HepG2 (cell line): ENCODE measurements around the gene HBS1L. TPM values are rescaled to one million over a fixed set of nuclear protein-coding genes. Genes with fewer than 3 reads are reported as not detected.

ENCODE experiments used
- BORCS8-MEF2B ChIP-seq: sonication (generic); formaldehyde crosslinking; IDR thresholded peaks from 2 replicates; pipeline ENCODE4 v1.8.0; 2022; ENCODE audit warnings: mild to moderate bottlenecking, missing genetic modification reagents
- BRD4 ChIP-seq: sonication (generic); formaldehyde crosslinking; IDR thresholded peaks from 2 replicates; pipeline ENCODE4 v1.4.0; 2020; ENCODE audit warnings: missing genetic modification reagents
- FLYWCH1 ChIP-seq: sonication (generic); formaldehyde crosslinking; IDR thresholded peaks from 2 replicates; pipeline ENCODE4 v1.8.1; 2023; ENCODE audit warnings: mild to moderate bottlenecking, missing genetic modification reagents
- KDM5B ChIP-seq: sonication (generic); formaldehyde crosslinking; IDR thresholded peaks from 2 replicates; pipeline ENCODE4 v1.4.0; 2020; ENCODE audit warnings: missing genetic modification reagents, mild to moderate bottlenecking, borderline replicate concordance
- MED1 ChIP-seq: sonication (generic); formaldehyde crosslinking; IDR thresholded peaks from 2 replicates; pipeline ENCODE4 v1.4.0; 2020; ENCODE audit warnings: missing genetic modification reagents
- MED13 ChIP-seq: sonication (generic); formaldehyde crosslinking; IDR thresholded peaks from 2 replicates; pipeline ENCODE4 v1.5.0; 2020; ENCODE audit warnings: missing genetic modification reagents
- NFYC ChIP-seq: IDR thresholded peaks from 2 replicates; pipeline ENCODE4 v1.6.1; 2016; ENCODE audit warnings: missing genetic modification reagents, missing compliant biosample characterization
- TBX2 ChIP-seq: sonication (generic); formaldehyde crosslinking; IDR thresholded peaks from 2 replicates; pipeline ENCODE4 v1.5.0; 2020; ENCODE audit warnings: missing genetic modification reagents, mild to moderate bottlenecking, borderline replicate concordance
- ZNF296 ChIP-seq: sonication (generic); formaldehyde crosslinking; conservative IDR thresholded peaks from 2 replicates; pipeline ENCODE4 v1.5.0; 2020; ENCODE audit warnings: mild to moderate bottlenecking, missing genetic modification reagents
- polyA plus RNA-seq, 8 experiments: library from polyadenylated mRNA; depleted of rRNA in 3 of 8; stranded (reverse) in 7 of 8; unstranded in 1 of 8; fragments of >200 nt; fragmentation: Illumina TruSeq in 4 of 8; extraction: Trizol in 4 of 8; gene quantifications; 2 replicates each; pipeline versions ENCODE4 v1.2.1 to v1.2.3, GENCODE V29; 2011 to 2016; ENCODE audit warnings: low read depth in 4 of 8, missing spikeins in 1 of 8, mixed read lengths in 1 of 8; ENCODE audit not compliant: insufficient read depth in 1 of 8
- total RNA-seq, 5 experiments: library from RNA; depleted of rRNA; stranded (reverse); fragments of >200 nt; fragmentation: Illumina TruSeq; extraction: Trizol; gene quantifications; 2 replicates each; pipeline ENCODE4 v1.2.3, GENCODE V29; 2016; ENCODE audit warnings: low read depth in 1 of 5
- TF ChIP-seq, protein P1 (sequence below): IDR thresholded peaks from 2 replicates; pipeline ENCODE4 v1.6.1; 2012; ENCODE audit warnings: inconsistent platforms
- TF ChIP-seq, protein P2 (sequence below): fragments of 450-650 bp; IDR thresholded peaks from 2 replicates; pipeline ENCODE4 v1.6.1; 2016
- TF ChIP-seq, protein P3 (sequence below): sonication (generic); formaldehyde crosslinking; IDR thresholded peaks from 2 replicates; pipeline ENCODE4 v1.4.0; 2020; ENCODE audit warnings: missing genetic modification reagents, borderline replicate concordance
- TF ChIP-seq, protein P4 (sequence below): sonication (generic); formaldehyde crosslinking; IDR thresholded peaks from 2 replicates; pipeline ENCODE4 v1.8.1; 2022; ENCODE audit warnings: mild to moderate bottlenecking, missing genetic modification reagents
- TF ChIP-seq, protein P5 (sequence below): sonication (generic); formaldehyde crosslinking; IDR thresholded peaks from 2 replicates; pipeline ENCODE4 v1.5.0; 2020; ENCODE audit warnings: missing genetic modification reagents
- TF ChIP-seq, protein P6 (sequence below): sonication (generic); formaldehyde crosslinking; IDR thresholded peaks from 2 replicates; pipeline ENCODE4 v1.4.0; 2020; ENCODE audit warnings: missing genetic modification reagents, mild to moderate bottlenecking, borderline replicate concordance
- TF ChIP-seq, protein P7 (sequence below): sonication (generic); formaldehyde crosslinking; IDR thresholded peaks from 2 replicates; pipeline ENCODE4 v1.9.0; 2021; ENCODE audit warnings: missing genetic modification reagents, mild to moderate bottlenecking, borderline replicate concordance

Gene HBS1L
- total and polyA plus RNA-seq, 2 of the 13 experiments (the other 11 are each of a cell fraction or from before 2014, with no cell fraction given), result 44.1 to 138 TPM

DNA sequence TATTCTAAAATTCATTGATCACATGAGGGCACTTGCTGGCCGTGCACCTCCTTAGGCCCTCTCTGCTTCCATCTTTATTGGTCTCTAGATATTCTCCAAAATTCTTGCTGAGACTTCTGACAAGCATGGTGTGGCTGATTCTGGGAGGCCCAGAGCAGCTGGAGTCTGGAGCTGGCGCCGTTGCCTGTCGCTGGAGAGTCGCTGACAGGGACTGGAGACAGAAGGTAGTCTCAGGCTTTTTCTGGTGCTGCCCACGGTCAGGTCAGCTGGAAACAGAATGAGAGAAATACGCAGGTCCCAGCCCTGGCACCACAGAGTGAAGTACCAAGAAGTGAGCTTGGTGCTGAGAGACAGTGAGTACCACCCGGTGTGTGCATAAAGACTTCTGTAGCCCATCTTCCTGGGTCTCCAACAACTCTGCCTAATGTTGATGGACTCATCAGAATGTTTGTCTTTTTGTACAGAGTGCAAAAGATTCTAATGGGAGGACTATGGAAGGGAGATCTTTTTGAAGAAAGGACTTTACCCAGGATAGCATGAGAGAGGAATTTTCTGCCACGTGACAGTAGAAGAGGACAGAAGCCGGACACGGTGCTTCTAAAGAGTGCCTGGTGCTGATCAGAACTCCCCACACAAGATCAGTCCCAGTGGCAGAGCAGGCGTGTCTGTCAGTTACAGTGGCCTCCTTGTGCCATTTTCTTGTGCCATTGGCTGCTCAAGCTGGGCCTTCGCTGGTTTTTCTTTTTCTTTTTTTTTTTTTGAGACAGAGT lies 102.9 kb downstream of the HBS1L start (continued):
- TF ChIP-seq BORCS8-MEF2B (CRISPR knock-in tag), result no peak
- TF ChIP-seq, protein P1, sequence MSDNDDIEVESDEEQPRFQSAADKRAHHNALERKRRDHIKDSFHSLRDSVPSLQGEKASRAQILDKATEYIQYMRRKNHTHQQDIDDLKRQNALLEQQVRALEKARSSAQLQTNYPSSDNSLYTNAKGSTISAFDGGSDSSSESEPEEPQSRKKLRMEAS, result peak; percentile 62
- TF ChIP-seq, protein P2, sequence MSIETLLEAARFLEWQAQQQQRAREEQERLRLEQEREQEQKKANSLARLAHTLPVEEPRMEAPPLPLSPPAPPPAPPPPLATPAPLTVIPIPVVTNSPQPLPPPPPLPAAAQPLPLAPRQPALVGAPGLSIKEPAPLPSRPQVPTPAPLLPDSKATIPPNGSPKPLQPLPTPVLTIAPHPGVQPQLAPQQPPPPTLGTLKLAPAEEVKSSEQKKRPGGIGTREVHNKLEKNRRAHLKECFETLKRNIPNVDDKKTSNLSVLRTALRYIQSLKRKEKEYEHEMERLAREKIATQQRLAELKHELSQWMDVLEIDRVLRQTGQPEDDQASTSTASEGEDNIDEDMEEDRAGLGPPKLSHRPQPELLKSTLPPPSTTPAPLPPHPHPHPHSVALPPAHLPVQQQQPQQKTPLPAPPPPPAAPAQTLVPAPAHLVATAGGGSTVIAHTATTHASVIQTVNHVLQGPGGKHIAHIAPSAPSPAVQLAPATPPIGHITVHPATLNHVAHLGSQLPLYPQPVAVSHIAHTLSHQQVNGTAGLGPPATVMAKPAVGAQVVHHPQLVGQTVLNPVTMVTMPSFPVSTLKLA, result peak; percentile 63
- peak; percentile 55; the same call in 1 of the 2 replicates for TF ChIP-seq MED1 (CRISPR knock-in tag)
- TF ChIP-seq, protein P3, sequence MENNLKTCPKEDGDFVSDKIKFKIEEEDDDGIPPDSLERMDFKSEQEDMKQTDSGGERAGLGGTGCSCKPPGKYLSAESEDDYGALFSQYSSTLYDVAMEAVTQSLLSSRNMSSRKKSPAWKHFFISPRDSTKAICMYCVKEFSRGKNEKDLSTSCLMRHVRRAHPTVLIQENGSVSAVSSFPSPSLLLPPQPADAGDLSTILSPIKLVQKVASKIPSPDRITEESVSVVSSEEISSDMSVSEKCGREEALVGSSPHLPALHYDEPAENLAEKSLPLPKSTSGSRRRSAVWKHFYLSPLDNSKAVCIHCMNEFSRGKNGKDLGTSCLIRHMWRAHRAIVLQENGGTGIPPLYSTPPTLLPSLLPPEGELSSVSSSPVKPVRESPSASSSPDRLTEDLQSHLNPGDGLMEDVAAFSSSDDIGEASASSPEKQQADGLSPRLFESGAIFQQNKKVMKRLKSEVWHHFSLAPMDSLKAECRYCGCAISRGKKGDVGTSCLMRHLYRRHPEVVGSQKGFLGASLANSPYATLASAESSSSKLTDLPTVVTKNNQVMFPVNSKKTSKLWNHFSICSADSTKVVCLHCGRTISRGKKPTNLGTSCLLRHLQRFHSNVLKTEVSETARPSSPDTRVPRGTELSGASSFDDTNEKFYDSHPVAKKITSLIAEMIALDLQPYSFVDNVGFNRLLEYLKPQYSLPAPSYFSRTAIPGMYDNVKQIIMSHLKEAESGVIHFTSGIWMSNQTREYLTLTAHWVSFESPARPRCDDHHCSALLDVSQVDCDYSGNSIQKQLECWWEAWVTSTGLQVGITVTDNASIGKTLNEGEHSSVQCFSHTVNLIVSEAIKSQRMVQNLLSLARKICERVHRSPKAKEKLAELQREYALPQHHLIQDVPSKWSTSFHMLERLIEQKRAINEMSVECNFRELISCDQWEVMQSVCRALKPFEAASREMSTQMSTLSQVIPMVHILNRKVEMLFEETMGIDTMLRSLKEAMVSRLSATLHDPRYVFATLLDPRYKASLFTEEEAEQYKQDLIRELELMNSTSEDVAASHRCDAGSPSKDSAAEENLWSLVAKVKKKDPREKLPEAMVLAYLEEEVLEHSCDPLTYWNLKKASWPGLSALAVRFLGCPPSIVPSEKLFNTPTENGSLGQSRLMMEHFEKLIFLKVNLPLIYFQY (CRISPR knock-in tag), result 0 out of 2 replicates have a peak, but pooled peaks have one; percentile 17
- TF ChIP-seq, protein P4, sequence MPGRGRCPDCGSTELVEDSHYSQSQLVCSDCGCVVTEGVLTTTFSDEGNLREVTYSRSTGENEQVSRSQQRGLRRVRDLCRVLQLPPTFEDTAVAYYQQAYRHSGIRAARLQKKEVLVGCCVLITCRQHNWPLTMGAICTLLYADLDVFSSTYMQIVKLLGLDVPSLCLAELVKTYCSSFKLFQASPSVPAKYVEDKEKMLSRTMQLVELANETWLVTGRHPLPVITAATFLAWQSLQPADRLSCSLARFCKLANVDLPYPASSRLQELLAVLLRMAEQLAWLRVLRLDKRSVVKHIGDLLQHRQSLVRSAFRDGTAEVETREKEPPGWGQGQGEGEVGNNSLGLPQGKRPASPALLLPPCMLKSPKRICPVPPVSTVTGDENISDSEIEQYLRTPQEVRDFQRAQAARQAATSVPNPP (CRISPR knock-in tag), result no peak
- TF ChIP-seq ZNF296 (CRISPR knock-in tag), result no peak
- TF ChIP-seq BRD4 (CRISPR knock-in tag), result peak; percentile 47; the same call in 1 of the 2 replicates
- TF ChIP-seq TBX2, result no peak
- TF ChIP-seq, protein P5, sequence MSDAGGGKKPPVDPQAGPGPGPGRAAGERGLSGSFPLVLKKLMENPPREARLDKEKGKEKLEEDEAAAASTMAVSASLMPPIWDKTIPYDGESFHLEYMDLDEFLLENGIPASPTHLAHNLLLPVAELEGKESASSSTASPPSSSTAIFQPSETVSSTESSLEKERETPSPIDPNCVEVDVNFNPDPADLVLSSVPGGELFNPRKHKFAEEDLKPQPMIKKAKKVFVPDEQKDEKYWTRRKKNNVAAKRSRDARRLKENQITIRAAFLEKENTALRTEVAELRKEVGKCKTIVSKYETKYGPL (CRISPR knock-in tag), result no peak
- TF ChIP-seq MED13, result no peak
- TF ChIP-seq, protein P6, sequence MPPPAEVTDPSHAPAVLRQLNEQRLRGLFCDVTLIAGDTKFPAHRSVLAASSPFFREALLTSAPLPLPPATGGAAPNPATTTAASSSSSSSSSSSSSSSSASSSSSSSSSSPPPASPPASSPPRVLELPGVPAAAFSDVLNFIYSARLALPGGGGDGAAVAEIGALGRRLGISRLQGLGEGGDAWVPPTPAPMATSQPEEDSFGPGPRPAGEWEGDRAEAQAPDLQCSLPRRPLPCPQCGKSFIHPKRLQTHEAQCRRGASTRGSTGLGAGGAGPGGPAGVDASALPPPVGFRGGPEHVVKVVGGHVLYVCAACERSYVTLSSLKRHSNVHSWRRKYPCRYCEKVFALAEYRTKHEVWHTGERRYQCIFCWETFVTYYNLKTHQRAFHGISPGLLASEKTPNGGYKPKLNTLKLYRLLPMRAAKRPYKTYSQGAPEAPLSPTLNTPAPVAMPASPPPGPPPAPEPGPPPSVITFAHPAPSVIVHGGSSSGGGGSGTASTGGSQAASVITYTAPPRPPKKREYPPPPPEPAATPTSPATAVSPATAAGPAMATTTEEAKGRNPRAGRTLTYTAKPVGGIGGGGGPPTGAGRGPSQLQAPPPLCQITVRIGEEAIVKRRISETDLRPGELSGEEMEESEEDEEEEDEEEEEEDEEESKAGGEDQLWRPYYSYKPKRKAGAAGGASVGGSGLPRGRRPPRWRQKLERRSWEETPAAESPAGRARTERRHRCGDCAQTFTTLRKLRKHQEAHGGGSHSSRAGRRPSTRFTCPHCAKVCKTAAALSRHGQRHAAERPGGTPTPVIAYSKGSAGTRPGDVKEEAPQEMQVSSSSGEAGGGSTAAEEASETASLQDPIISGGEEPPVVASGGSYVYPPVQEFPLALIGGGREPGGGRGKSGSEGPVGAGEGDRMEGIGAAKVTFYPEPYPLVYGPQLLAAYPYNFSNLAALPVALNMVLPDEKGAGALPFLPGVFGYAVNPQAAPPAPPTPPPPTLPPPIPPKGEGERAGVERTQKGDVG (CRISPR knock-in tag), result no peak
- TF ChIP-seq, protein P7, sequence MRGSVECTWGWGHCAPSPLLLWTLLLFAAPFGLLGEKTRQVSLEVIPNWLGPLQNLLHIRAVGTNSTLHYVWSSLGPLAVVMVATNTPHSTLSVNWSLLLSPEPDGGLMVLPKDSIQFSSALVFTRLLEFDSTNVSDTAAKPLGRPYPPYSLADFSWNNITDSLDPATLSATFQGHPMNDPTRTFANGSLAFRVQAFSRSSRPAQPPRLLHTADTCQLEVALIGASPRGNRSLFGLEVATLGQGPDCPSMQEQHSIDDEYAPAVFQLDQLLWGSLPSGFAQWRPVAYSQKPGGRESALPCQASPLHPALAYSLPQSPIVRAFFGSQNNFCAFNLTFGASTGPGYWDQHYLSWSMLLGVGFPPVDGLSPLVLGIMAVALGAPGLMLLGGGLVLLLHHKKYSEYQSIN, result no peak
- TF ChIP-seq NFYC, result no peak
- TF ChIP-seq KDM5B (CRISPR knock-in tag), result peak; percentile 8; the same call in 1 of the 2 replicates
- no peak for TF ChIP-seq FLYWCH1 (CRISPR knock-in tag)
